ENCODE measurements around the gene EMILIN3.

DNA sequence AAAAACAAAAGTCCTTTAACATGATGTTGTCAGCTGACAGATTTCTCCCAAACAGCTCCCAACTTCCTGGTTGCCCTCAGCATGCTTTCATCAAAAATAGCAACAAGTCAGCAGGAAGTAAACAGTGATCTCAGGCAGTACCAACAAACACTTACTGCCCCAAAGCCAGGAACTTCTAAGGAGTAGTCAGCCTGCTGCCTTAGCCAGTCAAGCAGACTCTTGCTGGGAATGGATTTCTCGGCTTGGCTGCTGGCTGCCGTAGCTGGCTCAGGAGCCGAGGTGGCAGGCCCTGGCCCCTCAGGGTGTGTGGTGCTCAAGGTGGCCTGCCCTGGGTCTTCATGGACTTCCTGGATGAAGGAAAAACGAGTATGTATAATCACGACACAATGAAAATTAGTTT, 46.6 kb upstream of the EMILIN3 start:
- TF ChIP-seq CTCF (conservative IDR thresholded peaks at IDR 0.05; ENCODE audit: low read length), result no peak
- TF ChIP-seq EZH2phosphoT487 (IDR thresholded peaks at IDR 0.05; ENCODE audit: borderline replicate concordance, low read depth, low read length), result no peak
